Pancreas (tissue), 10 donors: Measurements from ENCODE around the gene IL21R. TPM values are rescaled to one million over a fixed set of nuclear protein-coding genes. Genes with fewer than 3 reads are reported as not detected.
"Not testable (repeated sequence)": the region's sequence is repeated elsewhere in the genome, so short reads cannot be mapped to it uniquely, and the experiment has no call there.

Experiments used
- ATAC-seq, 4 donors: fragments of 200-7000 bp; cut with Tn5 transposase; one replicate each; pipeline versions ENCODE4 v1.8.0 to v1.9.1; 2020; ENCODE audit warnings: mild to moderate bottlenecking in 4 of 4, moderate library complexity in 4 of 4
- DNase-seq, 6 donors: peaks; one replicate each; pipeline ENCODE4 v3.0.0-alpha.2; 2020
- FAIRE-seq: peaks from 2 replicates; lab custom pipeline; 2012; peaks lifted over from hg19 to GRCh38; lab: Jason Lieb, UNC
- H3K27ac ChIP-seq, 4 donors: fragments of 200-600 bp; sonication (generic); 1 replicate in 3 of 4; 2 replicates in 1 of 4; pipeline versions ENCODE4 v1.5.0 to v1.8.0; 2020
- H3K27me3 ChIP-seq, 4 donors: fragments of 200-600 bp; one replicate each; pipeline ENCODE4 v1.8.0; 2021
- H3K36me3 ChIP-seq, 3 donors: fragments of 200-600 bp; sonication (generic) in 1 of 3; one replicate each; pipeline versions ENCODE4 v1.5.0 to v1.8.0; 2020 to 2021
- H3K4me1 ChIP-seq, 3 donors: fragments of 200-600 bp; one replicate each; pipeline ENCODE4 v1.8.0; 2021
- H3K4me3 ChIP-seq, 4 donors: fragments of 200-600 bp; sonication (generic) in 2 of 4; one replicate each; pipeline versions ENCODE4 v1.5.0 to v1.8.0; 2020 to 2021
- H3K9me3 ChIP-seq, 4 donors: fragments of 200-600 bp; one replicate each; pipeline ENCODE4 v1.8.0; 2021
- WGBS, 2 donors: extraction: QIAGEN DNeasy Blood & Tissue Kit; methylation state at CpG; one replicate each; pipeline ENCODE4 v1.1.7; 2013; 5-methylcytosine and 5-hydroxymethylcytosine counted together
- intact Hi-C, 3 donors: fragments of 100-400 bp; cut with DNase I; formaldehyde crosslinking; loops; one replicate each; pipeline versions ENCODE4 v1.11.1 to v1.14.2; 2022
- polyA plus RNA-seq, 2 donors: library from polyadenylated mRNA; stranded (reverse); fragments of 200-250 nt; gene quantifications; one replicate each; pipeline ENCODE4 v1.2.3, GENCODE V29; 2013
- total RNA-seq, 6 donors: library from RNA; stranded (reverse); fragmentation: NEBNext Ultra II Directional in 4 of 6; extraction: Animal tissue kit (Norgen Biotek cat#: 25700) in 4 of 6; gene quantifications; one replicate each; pipeline versions ENCODE4 v1.2.1 to v1.2.4, GENCODE V29; 2021 to 2023
- TF ChIP-seq, protein P1 (sequence below), 4 donors: fragments of 200-600 bp; sonication (generic) in 3 of 4; IDR thresholded peaks; one replicate each; pipeline versions ENCODE4 v1.5.0 to v1.8.0; 2021; ENCODE audit warnings: antibody characterized with exemption in 4 of 4
- donor health status: healthy with polysubstance abuse.
- donor health status: DM: no; HTN: no; CAD: no; lungs with moderate emphysema.
- donor health status: DM: no; HTN: no; CAD: no.
- donor health status: control.
- donor health status: control.
- donor health status: Bipolar disorder and iron deficiency.
- donor health status: DM: yes; HTN: yes; CAD: no.
- donor health status: DM: no; HTN: no; CAD: no.
- donor health status: DM: no; HTN: no; CAD: no.
- donor health status: DM: yes; HTN: yes; CAD: no.

The IL21R gene
- total and polyA plus RNA-seq, 8 donors = 0.08 to 0.79 (median 0.31) TPM; not detected in 2

DNA sequence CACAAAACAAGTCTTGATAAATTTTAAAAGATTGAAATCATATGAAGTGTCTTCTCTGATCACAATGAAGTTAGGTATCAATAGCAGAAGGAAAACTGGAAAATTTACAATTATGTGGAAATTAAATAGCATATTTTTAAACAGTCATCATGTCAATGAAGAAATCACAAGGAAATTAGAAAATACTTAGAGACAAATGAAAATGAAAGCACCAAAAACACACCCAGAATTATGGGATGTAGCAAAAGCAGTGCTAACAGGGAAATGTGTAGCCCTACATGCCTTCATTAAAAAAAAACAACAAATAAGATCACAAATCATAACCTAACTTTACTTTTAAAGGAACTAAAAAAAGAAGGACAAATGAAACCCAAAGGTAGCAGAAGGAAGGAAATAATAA, 7.5 kb upstream of the IL21R start:
- no peak overlapping the region for H3K4me3 ChIP-seq
- ATAC-seq = no peak
- TF ChIP-seq, protein P1, sequence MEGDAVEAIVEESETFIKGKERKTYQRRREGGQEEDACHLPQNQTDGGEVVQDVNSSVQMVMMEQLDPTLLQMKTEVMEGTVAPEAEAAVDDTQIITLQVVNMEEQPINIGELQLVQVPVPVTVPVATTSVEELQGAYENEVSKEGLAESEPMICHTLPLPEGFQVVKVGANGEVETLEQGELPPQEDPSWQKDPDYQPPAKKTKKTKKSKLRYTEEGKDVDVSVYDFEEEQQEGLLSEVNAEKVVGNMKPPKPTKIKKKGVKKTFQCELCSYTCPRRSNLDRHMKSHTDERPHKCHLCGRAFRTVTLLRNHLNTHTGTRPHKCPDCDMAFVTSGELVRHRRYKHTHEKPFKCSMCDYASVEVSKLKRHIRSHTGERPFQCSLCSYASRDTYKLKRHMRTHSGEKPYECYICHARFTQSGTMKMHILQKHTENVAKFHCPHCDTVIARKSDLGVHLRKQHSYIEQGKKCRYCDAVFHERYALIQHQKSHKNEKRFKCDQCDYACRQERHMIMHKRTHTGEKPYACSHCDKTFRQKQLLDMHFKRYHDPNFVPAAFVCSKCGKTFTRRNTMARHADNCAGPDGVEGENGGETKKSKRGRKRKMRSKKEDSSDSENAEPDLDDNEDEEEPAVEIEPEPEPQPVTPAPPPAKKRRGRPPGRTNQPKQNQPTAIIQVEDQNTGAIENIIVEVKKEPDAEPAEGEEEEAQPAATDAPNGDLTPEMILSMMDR (IDR thresholded peaks at IDR 0.05) = no peak
- no peak for DNase-seq
- H3K9me3 ChIP-seq = no peaks in the 10 kb centered on the region
- intact Hi-C loops = no loop called here
- H3K36me3 ChIP-seq = no peaks in the 10 kb centered on the region
- H3K4me1 ChIP-seq = no peaks in the 10 kb centered on the region
- FAIRE-seq = no peak
- H3K27ac ChIP-seq = no peak overlapping the region
- H3K27me3 ChIP-seq = no peaks in the 10 kb centered on the region

DNA sequence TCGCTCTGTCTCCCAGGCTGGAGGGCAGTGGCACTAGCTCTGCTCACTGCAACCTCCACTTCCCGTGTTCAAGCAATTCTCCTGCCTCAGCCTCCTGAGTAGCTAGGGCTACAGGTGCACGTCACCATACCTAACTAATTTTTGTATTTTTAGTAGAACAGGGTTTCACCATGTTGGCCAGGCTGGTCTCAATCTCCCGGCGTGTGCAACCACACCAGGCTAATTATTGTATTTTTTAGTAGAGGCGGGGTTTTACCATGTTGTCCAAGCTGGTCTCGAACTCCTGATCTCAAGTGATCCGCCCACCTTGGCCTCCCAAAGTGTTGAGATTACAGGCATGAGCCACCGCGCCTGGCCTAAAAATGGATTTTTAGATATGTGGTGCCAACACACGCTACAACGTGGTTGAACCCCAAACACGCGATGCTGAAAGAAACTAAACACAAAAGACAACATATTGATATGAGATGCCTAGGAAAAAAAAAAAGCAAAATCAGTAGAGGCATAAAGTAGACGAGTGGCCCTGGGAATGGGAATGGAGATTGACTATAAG, 3.6 kb upstream of the IL21R start:
- intact Hi-C loops, FAIRE-seq, H3K4me1 ChIP-seq, H3K4me3 ChIP-seq, ATAC-seq, H3K36me3 ChIP-seq, H3K27me3 ChIP-seq, H3K9me3 ChIP-seq, H3K27ac ChIP-seq, DNase-seq: not testable (repeated sequence)
- WGBS, 2 donors = 74 to 80% methylated on average over 15 of the region's 15 CpGs

DNA sequence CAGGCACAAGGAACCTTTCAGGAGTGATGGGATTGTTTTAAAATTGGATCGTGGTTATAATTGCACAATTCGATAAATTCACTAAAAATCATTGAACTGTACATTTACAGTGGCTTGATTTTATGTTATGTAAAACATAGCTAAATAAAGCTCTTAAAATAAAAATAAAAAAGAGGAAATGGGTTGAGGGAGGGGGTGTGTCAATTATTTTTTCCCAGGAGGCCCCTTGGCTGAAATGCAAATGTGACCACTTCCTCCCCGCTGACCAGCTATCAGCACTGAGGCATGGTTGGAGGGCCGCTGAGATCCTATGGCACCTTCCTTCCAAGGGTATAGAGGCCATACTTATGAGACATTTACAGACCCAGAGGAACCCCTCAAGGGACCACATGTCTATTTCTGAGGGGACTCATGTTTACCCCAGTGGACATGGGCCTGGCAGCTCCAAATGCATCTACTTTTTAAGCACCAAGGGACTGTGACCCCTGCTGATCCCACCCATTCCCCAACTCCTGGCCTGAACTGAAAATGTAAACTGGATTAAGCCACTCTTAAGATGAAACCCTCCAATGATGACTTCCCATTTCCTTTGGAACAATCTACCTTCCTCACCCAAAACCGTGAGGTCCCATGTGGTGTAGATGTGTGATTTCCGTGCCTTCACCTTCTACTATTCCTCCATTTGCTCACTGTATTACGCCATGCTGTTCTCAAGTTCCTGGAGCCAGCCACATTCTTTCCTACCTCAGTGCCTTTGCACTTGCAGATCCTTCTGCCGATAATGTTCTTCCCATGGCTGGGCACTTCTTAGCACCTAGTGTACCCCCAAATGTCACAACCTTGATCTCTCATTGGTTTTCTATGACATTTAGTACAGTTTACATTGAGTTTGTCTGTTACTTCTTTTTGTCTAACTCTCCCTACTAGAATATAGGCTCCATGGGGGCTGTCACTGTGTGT, 2.8 kb upstream of the IL21R start:
- TF ChIP-seq, protein P1 (IDR thresholded peaks at IDR 0.05) = no peak
- H3K36me3 ChIP-seq = no peaks in the 10 kb centered on the region
- ATAC-seq (peak in 1 of 4 donors; percentile 44), DNase-seq (no peak), FAIRE-seq (no peak)
- WGBS, 2 donors = 78 to 87% methylated on average over 8 of the region's 8 CpGs
- no peaks in the 10 kb centered on the region for H3K27me3 ChIP-seq
- no peaks in the 10 kb centered on the region for H3K4me1 ChIP-seq
- H3K27ac ChIP-seq = no peak overlapping the region
- no peaks in the 10 kb centered on the region for H3K9me3 ChIP-seq
- intact Hi-C loops = no loop called here
- H3K4me3 ChIP-seq = no peak overlapping the region

DNA sequence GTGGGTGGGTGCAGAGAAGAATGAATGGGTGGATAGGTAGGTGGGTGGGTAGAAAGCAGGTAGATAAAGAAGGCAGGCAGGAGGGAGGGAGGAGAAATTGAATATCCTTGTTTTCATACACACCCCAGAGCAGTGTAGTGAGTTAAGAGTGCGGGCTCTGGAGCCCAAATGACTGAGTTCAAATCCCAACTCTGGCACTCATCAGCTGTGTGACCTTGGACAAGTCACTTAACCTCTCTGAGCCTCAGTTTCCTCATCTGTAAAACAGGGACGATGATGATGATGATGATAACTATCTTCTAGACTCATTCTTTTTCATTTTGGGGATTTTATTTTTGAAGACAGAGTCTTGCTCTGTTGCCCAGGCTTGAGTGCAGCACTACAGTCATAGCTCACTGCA, 2.0 kb upstream of the IL21R start:
- no peak overlapping the region for H3K4me3 ChIP-seq
- no peaks in the 10 kb centered on the region for H3K4me1 ChIP-seq
- intact Hi-C loops = no loop called here
- TF ChIP-seq, protein P1 (IDR thresholded peaks at IDR 0.05) = no peak
- H3K27me3 ChIP-seq = no peaks in the 10 kb centered on the region
- no peak for DNase-seq
- no peak for ATAC-seq
- WGBS, 2 donors = 60 to 84% methylated on average over 2 of the region's 2 CpGs
- no peak for FAIRE-seq
- no peak overlapping the region for H3K27ac ChIP-seq
- no peaks in the 10 kb centered on the region for H3K36me3 ChIP-seq
- H3K9me3 ChIP-seq = no peaks in the 10 kb centered on the region

DNA sequence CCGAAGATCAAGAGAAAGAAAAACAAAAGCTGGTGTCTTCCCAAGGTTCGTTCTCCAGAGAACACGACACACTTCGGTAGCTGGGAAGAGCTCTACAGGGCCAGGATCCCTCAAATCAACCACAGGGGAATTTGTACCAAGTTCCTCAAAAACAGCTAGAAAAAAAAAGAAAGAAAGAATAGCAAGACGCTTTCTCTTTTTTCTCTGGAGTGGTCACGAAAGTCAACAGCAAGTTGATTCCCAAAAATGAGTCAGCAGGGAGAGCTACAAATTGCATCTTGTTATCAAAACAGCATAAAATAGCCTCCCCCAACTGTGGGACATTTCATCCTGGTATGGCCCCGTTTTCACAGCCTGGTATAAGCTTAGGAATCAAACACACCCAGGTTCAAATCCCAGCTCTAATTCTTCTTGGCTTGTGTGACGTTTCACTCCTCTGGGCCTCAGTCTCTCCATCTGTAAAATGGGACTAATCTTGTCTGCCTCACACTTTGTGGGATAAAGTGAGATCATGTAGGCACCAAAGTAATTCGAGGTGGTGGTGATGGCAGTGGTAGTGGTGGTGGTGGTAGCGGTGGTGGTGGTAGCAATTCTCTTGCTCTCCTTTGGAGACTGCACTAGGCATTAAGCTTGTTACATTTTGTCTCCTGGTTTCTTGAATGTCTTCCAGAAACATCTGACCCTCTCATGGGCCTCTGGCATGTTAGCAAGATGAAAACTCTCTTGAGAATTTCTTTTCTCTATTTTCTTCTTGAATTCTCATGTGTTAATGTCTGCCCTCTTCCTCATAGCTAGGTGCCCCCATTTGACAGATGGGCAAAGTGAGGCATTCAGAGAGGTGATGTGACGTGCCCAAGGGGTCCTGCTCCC, 988 bp upstream of the IL21R start:
- H3K36me3 ChIP-seq = no peaks in the 10 kb centered on the region
- no peaks in the 10 kb centered on the region for H3K9me3 ChIP-seq
- intact Hi-C loops = no loop called here
- WGBS, 2 donors = 32 to 37% methylated on average over 11 of the region's 11 CpGs
- H3K27me3 ChIP-seq = no peaks in the 10 kb centered on the region
- no peak overlapping the region for H3K4me3 ChIP-seq
- no peaks in the 10 kb centered on the region for H3K4me1 ChIP-seq
- FAIRE-seq (no peak), DNase-seq (no peak), ATAC-seq (peak in 1 of 4 donors; percentile 26)
- TF ChIP-seq, protein P1 (IDR thresholded peaks at IDR 0.05) = no peak
- no peak overlapping the region for H3K27ac ChIP-seq
